SK-N-SH treated with all-trans-retinoic acid at 6 μM for 48 hours (cell line): ENCODE data around the gene ZCCHC24.

Source experiments
- ISL1 ChIP-seq: fragments of 250-450 bp; sonication (Bioruptor Pico); IDR thresholded peaks from 2 replicates; pipeline ENCODE4 v2.1.2; 2022; ENCODE audit warnings: mild to moderate bottlenecking, moderate library complexity
- TCF4 ChIP-seq: fragments of 250-450 bp; sonication (Bioruptor Pico); IDR thresholded peaks from 2 replicates; pipeline ENCODE4 v1.8.0; 2021; ENCODE audit warnings: mild to moderate bottlenecking, moderate library complexity, borderline replicate concordance
- ZNF8 ChIP-seq: fragments of 450-650 bp; formaldehyde crosslinking; IDR thresholded peaks from 2 replicates; pipeline ENCODE4 v1.5.0; 2020; ENCODE audit warnings: mild to moderate bottlenecking, moderate library complexity

- no peak for TF ChIP-seq TCF4 (CRISPR knock-in tag)
- TF ChIP-seq ISL1: no peak
- TF ChIP-seq ZNF8 (CRISPR knock-in tag): no peak
Measured at GRCh38 chr10:79475119-79475653, 29.8 kb upstream of the ZCCHC24 start.
